A673 (cell line): Measurements from ENCODE around the gene LGALS3. TPM values are rescaled to one million over a fixed set of nuclear protein-coding genes. Genes with fewer than 3 reads are reported as not detected.

Experiments used
- BruUV-seq: library from RNA; stranded (reverse); fragments of 400-500 nt; replicated peaks from 2 replicates; lab custom pipeline; 2021; lab: Mats Ljungman, UMichigan
- CTCF ChIA-PET: fragments of 300-600 bp; sonication (Branson Sonifier 250); formaldehyde crosslinking; loops from one replicate; lab custom pipeline; 2022; ENCODE audit warnings: antibody characterized with exemption; lab: Charles Lee
- POLR2A ChIA-PET: fragments of 300-600 bp; sonication (Branson Sonifier 250); formaldehyde crosslinking; loops from one replicate; lab custom pipeline; 2022; ENCODE audit warnings: antibody characterized with exemption; ENCODE audit not compliant: low non-redundant PET; lab: Charles Lee
- DNase-seq: peaks from one replicate; pipeline ENCODE4 v3.0.0-alpha.2; 2015; ENCODE audit warnings: low spot score
- H3K27ac ChIP-seq: fragments of 200-600 bp; sonication (generic); 2 replicates; pipeline ENCODE4 v1.5.1; 2016; ENCODE audit warnings: mixed run types, low read depth, mild to moderate bottlenecking, mixed read lengths, antibody characterized with exemption, low read length; ENCODE audit not compliant: poor library complexity, severe bottlenecking
- H3K27me3 ChIP-seq: fragments of 200-600 bp; sonication (generic); replicated peaks from 2 replicates; pipeline ENCODE4 v1.6.1; 2017; ENCODE audit warnings: mixed run types, low read depth, mild to moderate bottlenecking, mixed read lengths, antibody characterized with exemption, low read length; ENCODE audit not compliant: insufficient read depth, poor library complexity
- H3K36me3 ChIP-seq: fragments of 200-600 bp; sonication (generic); 2 replicates; pipeline ENCODE4 v1.6.1; 2016; ENCODE audit warnings: mixed run types, mild to moderate bottlenecking, mixed read lengths, antibody characterized with exemption, low read length; ENCODE audit not compliant: insufficient read depth, poor library complexity, severe bottlenecking
- H3K4me1 ChIP-seq: fragments of 200-600 bp; sonication (generic); 2 replicates; pipeline ENCODE4 v1.6.1; 2017; ENCODE audit warnings: mixed run types, mild to moderate bottlenecking, mixed read lengths, antibody characterized with exemption, low read length; ENCODE audit not compliant: insufficient read depth, poor library complexity, severe bottlenecking
- H3K4me3 ChIP-seq: fragments of 200-600 bp; sonication (generic); 2 replicates; pipeline ENCODE4 v1.5.1; 2016; ENCODE audit warnings: low read depth, mixed run types, mild to moderate bottlenecking, mixed read lengths, low read length; ENCODE audit not compliant: poor library complexity, severe bottlenecking
- H3K9me3 ChIP-seq: fragments of 200-600 bp; sonication (generic); 2 replicates; pipeline ENCODE4 v1.6.1; 2016; ENCODE audit warnings: mixed run types, low read depth, mild to moderate bottlenecking, mixed read lengths, antibody characterized with exemption, low read length; ENCODE audit not compliant: poor library complexity, severe bottlenecking
- CTCF ChIP-seq: fragments of 300-800, 200-600 bp; sonication (generic); conservative IDR thresholded peaks from 2 replicates; pipeline ENCODE4 v1.5.1; 2017; ENCODE audit warnings: low read depth, mild to moderate bottlenecking, antibody characterized with exemption, low read length, moderate library complexity, mixed read lengths
- EZH2 ChIP-seq: fragments of 200-600 bp; sonication (generic); IDR thresholded peaks from 2 replicates; pipeline ENCODE4 v1.6.1; 2017; ENCODE audit warnings: borderline replicate concordance, low read depth, mild to moderate bottlenecking, mixed read lengths, antibody characterized with exemption, low read length; ENCODE audit not compliant: poor library complexity, severe bottlenecking
- intact Hi-C: fragments of 100-400 bp; cut with micrococcal nuclease; formaldehyde crosslinking; loops from one replicate; pipeline ENCODE4 v1.10.0; 2022; ENCODE audit not compliant: unreplicated experiment
- total RNA-seq: library from RNA; stranded (reverse); gene quantifications from 2 replicates; pipeline ENCODE4 v1.2.3, GENCODE V29; 2021

LGALS3 gene
- total RNA-seq, 1 experiment from 2014 or later, result 11.0 TPM

- Histone ChIP-seq H3K27ac (no peak overlapping the region), H3K9me3 (no peaks in the 10 kb centered on the region), H3K4me1 (peaks cover 7% of the 10 kb centered on the region), H3K36me3 (no peaks in the 10 kb centered on the region), H3K27me3 (no peaks in the 10 kb centered on the region), H3K4me3 (peak overlapping the region; percentile 53)
- TF ChIP-seq EZH2 (no peak), CTCF (no peak)
- intact Hi-C loops, result no loop called here
- BruUV-seq, result no TSS peak
- ChIA-PET POLR2A (no interaction called here), CTCF (no interaction called here)
- peak; percentile 60 for DNase-seq
Observed at GRCh38 chr14:55129428-55130195, 560 bp downstream of the LGALS3 start.

- POLR2A ChIA-PET, result no interaction called here
- peaks cover 7% of the 10 kb centered on the region for H3K4me1 ChIP-seq
- TF ChIP-seq EZH2 (no peak), CTCF (no peak)
- H3K4me3 ChIP-seq, result peak overlapping the region; percentile 53
- no peaks in the 10 kb centered on the region for H3K27me3 ChIP-seq
- no peaks in the 10 kb centered on the region for H3K9me3 ChIP-seq
- intact Hi-C loops, result no loop called here
- CTCF ChIA-PET, result no interaction called here
- BruUV-seq, result TSS peak; percentile 18
- no peak for DNase-seq
- no peaks in the 10 kb centered on the region for H3K36me3 ChIP-seq
- no peak overlapping the region for H3K27ac ChIP-seq
Observed at GRCh38 chr14:55130196-55130550, 1.1 kb downstream of the LGALS3 start.

GRCh38 chr14:55131370-55132137, 2.5 kb downstream of the LGALS3 start:
- H3K36me3 ChIP-seq, result no peaks in the 10 kb centered on the region
- no peak overlapping the region for H3K4me3 ChIP-seq
- H3K4me1 ChIP-seq, result peaks cover 7% of the 10 kb centered on the region
- POLR2A ChIA-PET, result no interaction called here
- no TSS peak for BruUV-seq
- DNase-seq, result no peak
- no peaks in the 10 kb centered on the region for H3K27me3 ChIP-seq
- H3K9me3 ChIP-seq, result no peaks in the 10 kb centered on the region
- no peak overlapping the region for H3K27ac ChIP-seq
- CTCF ChIA-PET, result no interaction called here
- TF ChIP-seq EZH2, result no peak
- no peak for TF ChIP-seq CTCF
- intact Hi-C loops, result loop anchor here (2.0 kb wide), 1 partner anchor 43 kb away; no protein-coding TSS in a partner anchor
